CD4-positive, alpha-beta T cell treated with Interleukin-17A for 1 hour (primary cell): ENCODE data around the gene FAM229B.
"Not testable (repeated sequence)": the region's sequence is repeated elsewhere in the genome, so short reads cannot be mapped to it uniquely, and the experiment has no call there.

Experiments used
- DNase-seq: peaks from one replicate; pipeline ENCODE4 v3.0.0-alpha.2; 2020

The FAM229B gene

GRCh38 chr6:112065426-112065986 is 21.9 kb upstream of the FAM229B start:
- no peak for DNase-seq

GRCh38 chr6:112066606-112067005 is 20.8 kb upstream of the FAM229B start:
- no peak for DNase-seq

- no peak for DNase-seq
Measured at GRCh38 chr6:112081569-112081968, 5.8 kb upstream of the FAM229B start.

GRCh38 chr6:112085286-112086065 is 1.9 kb upstream of the FAM229B start:
- no peak for DNase-seq

GRCh38 chr6:112086744-112087135 is 651 bp upstream of the FAM229B start:
- no peak for DNase-seq

GRCh38 chr6:112087916-112088315 is 525 bp downstream of the FAM229B start:
- DNase-seq = no peak

- DNase-seq = no peak
Measured at GRCh38 chr6:112096901-112097300, 9.5 kb downstream of the FAM229B start.

- DNase-seq = no peak
Measured at GRCh38 chr6:112100561-112100960, 13.2 kb downstream of the FAM229B start.

GRCh38 chr6:112106026-112106425 is 18.6 kb downstream of the FAM229B start:
- not testable (repeated sequence) for DNase-seq

GRCh38 chr6:112106562-112106961 is 19.2 kb downstream of the FAM229B start:
- no peak for DNase-seq

- no peak for DNase-seq
Measured at GRCh38 chr6:112109262-112109661, 21.9 kb downstream of the FAM229B start.

GRCh38 chr6:112113431-112113830 is 26.0 kb downstream of the FAM229B start:
- DNase-seq = no peak

GRCh38 chr6:112113918-112114317 is 26.5 kb downstream of the FAM229B start:
- DNase-seq = no peak

- DNase-seq = no peak
Measured at GRCh38 chr6:112114577-112115223, 27.3 kb downstream of the FAM229B start.

GRCh38 chr6:112116221-112116620 is 28.8 kb downstream of the FAM229B start:
- no peak for DNase-seq

GRCh38 chr6:112117554-112117953 is 30.2 kb downstream of the FAM229B start:
- no peak for DNase-seq

- no peak for DNase-seq
Measured at GRCh38 chr6:112118034-112118433, 30.6 kb downstream of the FAM229B start.

- DNase-seq = no peak
Measured at GRCh38 chr6:112122756-112123155, 35.4 kb downstream of the FAM229B start.

GRCh38 chr6:112123982-112124381 is 36.6 kb downstream of the FAM229B start:
- DNase-seq = no peak

- no peak for DNase-seq
Measured at GRCh38 chr6:112128208-112128607, 40.8 kb downstream of the FAM229B start.

- no peak for DNase-seq
Measured at GRCh38 chr6:112130878-112131277, 43.5 kb downstream of the FAM229B start.

GRCh38 chr6:112139052-112139451 is 51.7 kb downstream of the FAM229B start:
- DNase-seq = no peak

- no peak for DNase-seq
Measured at GRCh38 chr6:112141707-112142106, 54.3 kb downstream of the FAM229B start.
